ENCODE measurements around the gene GAS5. TPM values are rescaled to one million over a fixed set of nuclear protein-coding genes. Genes with fewer than 3 reads are reported as not detected.

GAS5 gene
- polyA plus RNA-seq, 1 of the 3 experiments (the other 2 are of a cell fraction): 961 TPM

DNA sequence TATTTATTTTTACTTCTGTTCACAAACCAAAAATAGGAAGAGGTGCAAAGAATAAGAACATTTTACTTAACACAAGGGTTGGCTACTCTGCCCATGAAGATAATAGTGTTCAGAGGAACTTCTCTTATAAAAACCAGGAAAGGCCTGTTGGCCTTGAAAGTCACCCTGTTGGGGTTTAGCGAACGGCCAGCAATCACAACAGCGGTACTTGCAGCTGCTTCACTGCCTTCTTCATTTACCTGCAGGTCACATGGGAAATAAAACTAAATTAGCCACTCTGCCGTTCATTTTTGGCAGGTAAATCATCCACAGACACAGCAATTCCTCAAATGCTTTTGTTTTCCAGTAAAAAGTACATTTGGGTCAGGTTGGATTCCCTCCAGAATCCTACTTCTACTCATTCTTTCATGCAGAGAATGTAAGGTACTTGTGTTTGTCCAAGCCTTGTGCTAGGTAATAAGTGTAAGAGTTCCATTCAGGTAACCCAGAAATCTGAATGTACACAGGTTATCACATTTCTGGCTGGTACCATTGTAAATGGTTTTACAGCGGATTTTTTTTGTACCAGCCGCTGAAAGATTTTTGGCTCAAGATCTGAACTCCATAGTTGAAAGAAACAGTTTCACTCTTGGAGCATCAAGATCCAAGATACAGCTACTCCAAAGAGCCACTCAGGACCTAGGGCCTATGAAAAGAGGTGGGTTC is 36.2 kb upstream of the GAS5 start:
- Histone ChIP-seq H3K4me2 (no peak overlapping the region), H3K9me2 (no peaks in the 10 kb centered on the region), H3K27ac (ENCODE audit: low read depth in 2 of 2, low read length in 1 of 2) (no peak overlapping the region), H2AFZ (ENCODE audit: low read depth) (no peak overlapping the region), H3K4me1 (ENCODE audit: control insufficient read depth in 1 of 2, insufficient read depth in 2 of 2, low read depth in 1 of 2, low read length in 1 of 2) (no peaks in the 10 kb centered on the region), H3F3A (replicated peaks; ENCODE audit: insufficient read depth) (no peaks in the 10 kb centered on the region), H3K4me3 (ENCODE audit: low read depth in 2 of 2, low read length in 1 of 2) (no peak overlapping the region), H3K36me3 (replicated peaks in 1 of 2; ENCODE audit: control insufficient read depth in 1 of 2, insufficient read depth in 2 of 2, low read length in 1 of 2) (no peaks in the 10 kb centered on the region), H3K9ac (no peak overlapping the region), H3K79me2 (ENCODE audit: insufficient read depth) (no peaks in the 10 kb centered on the region), H3K27me3 (ENCODE audit: insufficient read depth) (no peaks in the 10 kb centered on the region), H3K9me3 (no peaks in the 10 kb centered on the region), H4K20me1 (ENCODE audit: insufficient read depth) (no peaks in the 10 kb centered on the region)
- ChIA-PET CTCF (no interaction called here), POLR2A (no interaction called here)
- no peak for DNase-seq
- WGBS (ENCODE audit: low lambda C conversion rate): 88% methylated on average over 6 of the region's 6 CpGs
- TF ChIP-seq SIN3A (IDR thresholded peaks at IDR 0.05; ENCODE audit: borderline replicate concordance, low read depth, low read length): no peak
- TF ChIP-seq FOXM1 (IDR thresholded peaks at IDR 0.05; ENCODE audit: low read depth): no peak
- no peak for TF ChIP-seq JUND (IDR thresholded peaks at IDR 0.05)
- no peak for TF ChIP-seq TCF12 (IDR thresholded peaks at IDR 0.05)
- no peak for TF ChIP-seq RXRA (IDR thresholded peaks at IDR 0.05; ENCODE audit: borderline replicate concordance, low read depth)
- TF ChIP-seq, protein P1, sequence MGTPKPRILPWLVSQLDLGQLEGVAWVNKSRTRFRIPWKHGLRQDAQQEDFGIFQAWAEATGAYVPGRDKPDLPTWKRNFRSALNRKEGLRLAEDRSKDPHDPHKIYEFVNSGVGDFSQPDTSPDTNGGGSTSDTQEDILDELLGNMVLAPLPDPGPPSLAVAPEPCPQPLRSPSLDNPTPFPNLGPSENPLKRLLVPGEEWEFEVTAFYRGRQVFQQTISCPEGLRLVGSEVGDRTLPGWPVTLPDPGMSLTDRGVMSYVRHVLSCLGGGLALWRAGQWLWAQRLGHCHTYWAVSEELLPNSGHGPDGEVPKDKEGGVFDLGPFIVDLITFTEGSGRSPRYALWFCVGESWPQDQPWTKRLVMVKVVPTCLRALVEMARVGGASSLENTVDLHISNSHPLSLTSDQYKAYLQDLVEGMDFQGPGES (IDR thresholded peaks at IDR 0.05; ENCODE audit: low read depth, low read length): no peak
- no peak for TF ChIP-seq NFIC (IDR thresholded peaks at IDR 0.05; ENCODE audit: borderline replicate concordance)
- TF ChIP-seq PBX3 (IDR thresholded peaks at IDR 0.05): no peak
- TF ChIP-seq REST (IDR thresholded peaks at IDR 0.05; ENCODE audit: low read depth, low read length): no peak
- no peak for TF ChIP-seq GABPA (IDR thresholded peaks at IDR 0.05; ENCODE audit: low read depth)
- TF ChIP-seq, protein P2, sequence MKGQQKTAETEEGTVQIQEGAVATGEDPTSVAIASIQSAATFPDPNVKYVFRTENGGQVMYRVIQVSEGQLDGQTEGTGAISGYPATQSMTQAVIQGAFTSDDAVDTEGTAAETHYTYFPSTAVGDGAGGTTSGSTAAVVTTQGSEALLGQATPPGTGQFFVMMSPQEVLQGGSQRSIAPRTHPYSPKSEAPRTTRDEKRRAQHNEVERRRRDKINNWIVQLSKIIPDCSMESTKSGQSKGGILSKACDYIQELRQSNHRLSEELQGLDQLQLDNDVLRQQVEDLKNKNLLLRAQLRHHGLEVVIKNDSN (IDR thresholded peaks at IDR 0.05; ENCODE audit: borderline replicate concordance, low read depth): no peak
- TF ChIP-seq EP300 (IDR thresholded peaks at IDR 0.05; ENCODE audit: borderline replicate concordance in 1 of 2, low read depth in 1 of 2, low read length in 1 of 2): no peak

All from SK-N-SH (cell line).